Measurements from ENCODE around the gene SOWAHC.

DNA sequence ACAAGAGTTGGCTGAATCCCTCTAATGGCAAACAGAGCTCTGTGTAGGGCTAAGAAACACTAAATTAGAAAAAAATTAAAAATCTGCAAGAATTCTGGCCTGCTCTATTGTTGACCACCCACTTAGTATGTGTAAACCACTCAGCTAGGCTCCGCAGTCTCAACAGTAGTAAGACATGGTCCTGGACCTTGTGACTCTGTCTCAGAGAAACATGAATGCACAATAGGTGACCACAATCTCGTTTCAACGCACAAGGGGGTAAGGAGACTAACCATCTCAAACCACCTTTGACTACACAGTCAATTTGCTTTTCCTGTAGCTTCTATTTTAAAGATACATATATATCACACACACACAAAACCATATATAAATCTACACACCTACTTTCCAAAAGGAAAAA lies 16.9 kb upstream of the SOWAHC start:
- TF ChIP-seq EZH2 (IDR thresholded peaks at IDR 0.05; ENCODE audit: borderline replicate concordance) (no peak), EZH2phosphoT487 (IDR thresholded peaks at IDR 0.05; ENCODE audit: low read depth, severe bottlenecking, unreplicated experiment) (no peak)

Data from hepatocyte (in vitro differentiated cells).